ENCODE measurements around the gene MT1X. TPM values are rescaled to one million over a fixed set of nuclear protein-coding genes. Genes with fewer than 3 reads are reported as not detected.

The MT1X gene
- total and polyA plus RNA-seq, 2 experiments from 2014 or later = 113 to 126 TPM

DNA sequence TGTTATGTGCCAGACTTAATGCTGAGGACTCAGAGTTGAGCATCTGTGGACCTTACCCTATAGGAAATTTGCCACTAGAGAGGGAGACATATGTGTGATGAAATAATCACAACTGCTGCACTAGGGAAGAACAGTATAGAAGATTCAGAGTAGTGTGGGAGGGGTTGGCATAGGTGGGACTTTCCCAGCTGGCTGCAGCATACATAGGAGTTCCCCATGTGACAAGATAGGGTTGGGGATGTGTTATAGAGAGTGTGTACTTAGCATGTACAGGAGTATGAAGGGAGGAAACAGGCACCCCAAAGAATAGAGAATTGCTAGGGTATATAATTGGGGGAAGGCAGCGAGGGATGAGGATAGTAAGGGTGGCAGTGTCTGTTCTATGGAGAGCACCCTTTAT is 50.6 kb downstream of the MT1X start:
- Histone ChIP-seq H3K9ac (no peak overlapping the region), H2AFZ (no peak overlapping the region), H3K9me3 (ENCODE audit: low read depth) (no peaks in the 10 kb centered on the region), H4K20me1 (ENCODE audit: insufficient read depth) (no peaks in the 10 kb centered on the region), H3K27me3 (replicated peaks; ENCODE audit: insufficient read depth) (no peaks in the 10 kb centered on the region), H3K79me2 (ENCODE audit: insufficient read depth) (peaks cover 89% of the 10 kb centered on the region), H3K4me2 (ENCODE audit: unreplicated experiment) (no peak overlapping the region), H3K9me2 (ENCODE audit: insufficient read depth) (no peaks in the 10 kb centered on the region), H3K4me3 (no peak overlapping the region), H3K36me3 (ENCODE audit: low read depth) (no peaks in the 10 kb centered on the region), H3K27ac (no peak overlapping the region), H3K4me1 (ENCODE audit: insufficient read depth) (peaks cover 17% of the 10 kb centered on the region), H3F3A (ENCODE audit: insufficient read depth) (peaks cover 11% of the 10 kb centered on the region; the same call in 1 of the 2 replicates)
- 93 to 100% methylated on average over 1 of the region's 1 CpG for WGBS, 2 experiments (ENCODE audit: low coverage in 1 of 2, low lambda C conversion rate in 2 of 2, missing lambda C conversion rate in 2 of 2)
- in situ Hi-C loops (cut with MboI) = no loop called here
- DNase-seq = no peak
- TF ChIP-seq EZH2 (IDR thresholded peaks at IDR 0.05; ENCODE audit: insufficient read depth, poor library complexity, severe bottlenecking) = no peak
- TF ChIP-seq EZH2phosphoT487 (IDR thresholded peaks at IDR 0.05; ENCODE audit: insufficient read depth, low read depth) = no peak

Other genes starting within 250 kb of the MT1X start
- 57.0 and 76.8 TPM in 2 replicates for gene NUDT21, start 231.1 kb upstream of the MT1X start, total RNA-seq (2014; rRNA removed; shearing (Covaris generic))
- 47.8 and 49.6 TPM in 2 replicates for gene NUDT21, start 231.1 kb upstream of the MT1X start, polyA plus RNA-seq (2016; fragmentation: Nextera tagmentation; extraction: Ambion mirVana)
- gene OGFOD1, start 230.9 kb upstream of the MT1X start, total RNA-seq (2014; rRNA removed; shearing (Covaris generic)) = 59.1 and 70.8 TPM in 2 replicates
- 97.6 and 101 TPM in 2 replicates for gene OGFOD1, start 230.9 kb upstream of the MT1X start, polyA plus RNA-seq (2016; fragmentation: Nextera tagmentation; extraction: Ambion mirVana)
- gene BBS2, start 162.4 kb upstream of the MT1X start, total RNA-seq (2014; rRNA removed; shearing (Covaris generic)) = 45.4 and 72.3 TPM in 2 replicates
- 66.2 and 73.1 TPM in 2 replicates for gene BBS2, start 162.4 kb upstream of the MT1X start, polyA plus RNA-seq (2016; fragmentation: Nextera tagmentation; extraction: Ambion mirVana)
- not detected in 2 replicates for gene MT4, start 117.4 kb upstream of the MT1X start, total RNA-seq (2014; rRNA removed; shearing (Covaris generic))
- gene MT4, start 117.4 kb upstream of the MT1X start, polyA plus RNA-seq (2016; fragmentation: Nextera tagmentation; extraction: Ambion mirVana) = not detected in 2 replicates
- gene MT3, start 92.9 kb upstream of the MT1X start, total RNA-seq (2014; rRNA removed; shearing (Covaris generic)) = not detected in 2 replicates
- gene MT3, start 92.9 kb upstream of the MT1X start, polyA plus RNA-seq (2016; fragmentation: Nextera tagmentation; extraction: Ambion mirVana) = not detected in 2 replicates
- gene MT2A, start 73.9 kb upstream of the MT1X start, total RNA-seq (2014; rRNA removed; shearing (Covaris generic)) = 109 and 211 TPM in 2 replicates
- 3,414 and 3,441 TPM in 2 replicates for gene MT2A, start 73.9 kb upstream of the MT1X start, polyA plus RNA-seq (2016; fragmentation: Nextera tagmentation; extraction: Ambion mirVana)
- 178 TPM in 2 replicates for gene MT1E, start 56.7 kb upstream of the MT1X start, total RNA-seq (2014; rRNA removed; shearing (Covaris generic))
- 329 and 352 TPM in 2 replicates for gene MT1E, start 56.7 kb upstream of the MT1X start, polyA plus RNA-seq (2016; fragmentation: Nextera tagmentation; extraction: Ambion mirVana)
- 3.8 and 8.2 TPM in 2 replicates for gene MT1M, start 49.8 kb upstream of the MT1X start, total RNA-seq (2014; rRNA removed; shearing (Covaris generic))
- 15.2 and 20.1 TPM in 2 replicates for gene MT1M, start 49.8 kb upstream of the MT1X start, polyA plus RNA-seq (2016; fragmentation: Nextera tagmentation; extraction: Ambion mirVana)
- gene MT1A, start 43.8 kb upstream of the MT1X start, total RNA-seq (2014; rRNA removed; shearing (Covaris generic)) = not detected in 2 replicates
- gene MT1A, start 43.8 kb upstream of the MT1X start, polyA plus RNA-seq (2016; fragmentation: Nextera tagmentation; extraction: Ambion mirVana) = 2.3 and 3.3 TPM in 2 replicates
- gene MT1B, start 30.6 kb upstream of the MT1X start, total RNA-seq (2014; rRNA removed; shearing (Covaris generic)) = not detected in 2 replicates
- not detected in 2 replicates for gene MT1B, start 30.6 kb upstream of the MT1X start, polyA plus RNA-seq (2016; fragmentation: Nextera tagmentation; extraction: Ambion mirVana)
- 1.1 TPM in 1 of 2 replicates, not detected in the other for gene MT1F, start 24.5 kb upstream of the MT1X start, total RNA-seq (2014; rRNA removed; shearing (Covaris generic))
- gene MT1F, start 24.5 kb upstream of the MT1X start, polyA plus RNA-seq (2016; fragmentation: Nextera tagmentation; extraction: Ambion mirVana) = 4.5 and 5.4 TPM in 2 replicates
- gene MT1G, start 14.4 kb upstream of the MT1X start, total RNA-seq (2014; rRNA removed; shearing (Covaris generic)) = not detected in 2 replicates
- 3.3 and 4.4 TPM in 2 replicates for gene MT1G, start 14.4 kb upstream of the MT1X start, polyA plus RNA-seq (2016; fragmentation: Nextera tagmentation; extraction: Ambion mirVana)
- not detected in 2 replicates for gene MT1H, start 12.7 kb upstream of the MT1X start, total RNA-seq (2014; rRNA removed; shearing (Covaris generic))
- gene MT1H, start 12.7 kb upstream of the MT1X start, polyA plus RNA-seq (2016; fragmentation: Nextera tagmentation; extraction: Ambion mirVana) = not detected in 2 replicates
- gene NUP93, start 47.7 kb downstream of the MT1X start, total RNA-seq (2014; rRNA removed; shearing (Covaris generic)) = 40.3 and 47.1 TPM in 2 replicates
- gene NUP93, start 47.7 kb downstream of the MT1X start, polyA plus RNA-seq (2016; fragmentation: Nextera tagmentation; extraction: Ambion mirVana) = 49.6 and 51.2 TPM in 2 replicates
- gene SLC12A3, start 182.7 kb downstream of the MT1X start, total RNA-seq (2014; rRNA removed; shearing (Covaris generic)) = not detected in 2 replicates
- not detected in 2 replicates for gene SLC12A3, start 182.7 kb downstream of the MT1X start, polyA plus RNA-seq (2016; fragmentation: Nextera tagmentation; extraction: Ambion mirVana)
- gene HERPUD1, start 249.7 kb downstream of the MT1X start, total RNA-seq (2014; rRNA removed; shearing (Covaris generic)) = 218 TPM in 2 replicates
- 299 and 302 TPM in 2 replicates for gene HERPUD1, start 249.7 kb downstream of the MT1X start, polyA plus RNA-seq (2016; fragmentation: Nextera tagmentation; extraction: Ambion mirVana)

Measured in GM23248 (cell line).